Measurements from ENCODE around the gene PLCB1.

PLCB1 gene

GRCh38 chr20:8223091-8223870, 91.2 kb downstream of the PLCB1 start:
- TF ChIP-seq GATA2 (IDR thresholded peaks at IDR 0.05; ENCODE audit: low read depth, low read length), result no peak
- TF ChIP-seq GATA3 (IDR thresholded peaks at IDR 0.05; ENCODE audit: low read depth, low read length), result no peak

GRCh38 chr20:8225658-8226057, 93.6 kb downstream of the PLCB1 start:
- TF ChIP-seq GATA2 (IDR thresholded peaks at IDR 0.05; ENCODE audit: low read depth, low read length) (no peak), GATA3 (IDR thresholded peaks at IDR 0.05; ENCODE audit: low read depth, low read length) (no peak)

GRCh38 chr20:8226106-8226505, 94.0 kb downstream of the PLCB1 start:
- TF ChIP-seq GATA3 (IDR thresholded peaks at IDR 0.05; ENCODE audit: low read depth, low read length) (no peak), GATA2 (IDR thresholded peaks at IDR 0.05; ENCODE audit: low read depth, low read length) (no peak)

GRCh38 chr20:8227293-8227692, 95.2 kb downstream of the PLCB1 start:
- TF ChIP-seq GATA2 (IDR thresholded peaks at IDR 0.05; ENCODE audit: low read depth, low read length) (no peak), GATA3 (IDR thresholded peaks at IDR 0.05; ENCODE audit: low read depth, low read length) (no peak)

DNA sequence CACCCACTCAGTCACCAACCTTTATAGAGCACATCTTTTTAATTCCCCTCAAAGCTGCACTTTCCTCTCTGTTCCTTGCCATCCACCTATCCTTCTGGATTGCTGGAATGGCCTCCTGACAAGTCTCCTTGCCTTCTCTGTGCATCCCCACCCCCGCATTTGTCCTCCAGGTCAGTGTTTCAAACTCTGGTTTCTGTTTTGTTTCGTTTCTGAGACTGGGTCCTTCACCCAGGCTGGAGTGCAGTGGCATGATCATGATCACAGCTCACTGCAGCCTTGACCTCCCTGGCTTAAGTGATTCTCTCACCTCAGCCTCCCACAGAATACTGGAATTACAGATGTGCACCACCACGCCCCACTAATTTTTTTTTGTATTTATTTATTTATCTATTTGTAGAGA, 96.2 kb downstream of the PLCB1 start:
- no peak for TF ChIP-seq GATA3 (IDR thresholded peaks at IDR 0.05; ENCODE audit: low read depth, low read length)
- no peak for TF ChIP-seq GATA2 (IDR thresholded peaks at IDR 0.05; ENCODE audit: low read depth, low read length)

DNA sequence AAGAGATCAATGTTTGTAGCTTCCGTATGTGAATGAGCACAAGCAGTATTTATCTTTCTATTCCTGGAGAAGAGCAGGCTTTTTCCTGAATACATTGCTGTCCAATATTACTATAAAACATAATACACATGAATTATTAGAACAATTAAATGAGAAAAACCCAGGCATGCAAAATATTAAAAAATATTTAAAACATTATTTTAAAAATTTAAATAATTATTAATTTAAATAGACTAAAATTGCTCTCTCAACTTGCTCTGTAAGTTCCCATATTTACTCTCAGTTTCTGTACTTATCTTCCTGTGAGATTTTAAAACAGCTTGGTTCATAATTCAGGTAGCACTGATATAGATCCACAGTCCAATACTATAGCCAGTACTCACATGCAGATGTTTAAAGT, 97.0 kb downstream of the PLCB1 start:
- TF ChIP-seq GATA2 (IDR thresholded peaks at IDR 0.05; ENCODE audit: low read depth, low read length) (no peak), GATA3 (IDR thresholded peaks at IDR 0.05; ENCODE audit: low read depth, low read length) (no peak)

GRCh38 chr20:8231038-8231437, 99.0 kb downstream of the PLCB1 start:
- TF ChIP-seq GATA2 (IDR thresholded peaks at IDR 0.05; ENCODE audit: low read depth, low read length), result no peak
- TF ChIP-seq GATA3 (IDR thresholded peaks at IDR 0.05; ENCODE audit: low read depth, low read length), result no peak

GRCh38 chr20:8232332-8232731, 100.3 kb downstream of the PLCB1 start:
- TF ChIP-seq GATA3 (IDR thresholded peaks at IDR 0.05; ENCODE audit: low read depth, low read length) (no peak), GATA2 (IDR thresholded peaks at IDR 0.05; ENCODE audit: low read depth, low read length) (no peak)

- TF ChIP-seq GATA2 (IDR thresholded peaks at IDR 0.05; ENCODE audit: low read depth, low read length) (no peak), GATA3 (IDR thresholded peaks at IDR 0.05; ENCODE audit: low read depth, low read length) (no peak)
Measured at GRCh38 chr20:8234580-8234979, 102.5 kb downstream of the PLCB1 start.

- TF ChIP-seq GATA3 (IDR thresholded peaks at IDR 0.05; ENCODE audit: low read depth, low read length), result no peak
- TF ChIP-seq GATA2 (IDR thresholded peaks at IDR 0.05; ENCODE audit: low read depth, low read length), result no peak
Measured at GRCh38 chr20:8242066-8242465, 110.0 kb downstream of the PLCB1 start.

GRCh38 chr20:8242827-8243724, 111.0 kb downstream of the PLCB1 start:
- TF ChIP-seq GATA3 (IDR thresholded peaks at IDR 0.05; ENCODE audit: low read depth, low read length) (no peak), GATA2 (IDR thresholded peaks at IDR 0.05; ENCODE audit: low read depth, low read length) (no peak)

DNA sequence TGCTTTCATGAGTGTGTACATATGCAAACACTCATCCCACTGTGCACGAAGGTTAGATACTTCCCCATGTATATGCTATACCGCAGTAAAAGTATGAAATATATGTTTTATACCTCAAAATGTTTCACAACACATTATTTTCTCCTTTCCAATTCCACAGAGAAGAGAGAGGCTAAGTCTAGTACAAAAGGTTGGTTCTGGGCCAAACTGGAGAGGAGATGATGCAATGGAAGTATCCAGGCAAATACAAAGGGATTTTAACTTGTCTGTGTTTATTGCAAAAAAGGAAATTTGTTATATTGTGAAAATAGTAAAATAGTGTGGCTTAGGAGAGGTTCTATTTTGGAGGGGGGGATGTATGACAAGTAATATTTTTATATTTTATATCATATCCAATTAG, 112.6 kb downstream of the PLCB1 start:
- TF ChIP-seq GATA3 (IDR thresholded peaks at IDR 0.05; ENCODE audit: low read depth, low read length) (no peak), GATA2 (IDR thresholded peaks at IDR 0.05; ENCODE audit: low read depth, low read length) (no peak)

GRCh38 chr20:8246153-8246552, 114.1 kb downstream of the PLCB1 start:
- TF ChIP-seq GATA2 (IDR thresholded peaks at IDR 0.05; ENCODE audit: low read depth, low read length), result no peak
- TF ChIP-seq GATA3 (IDR thresholded peaks at IDR 0.05; ENCODE audit: low read depth, low read length), result no peak

- TF ChIP-seq GATA3 (IDR thresholded peaks at IDR 0.05; ENCODE audit: low read depth, low read length) (no peak), GATA2 (IDR thresholded peaks at IDR 0.05; ENCODE audit: low read depth, low read length) (no peak)
Measured at GRCh38 chr20:8246716-8247115, 114.7 kb downstream of the PLCB1 start.

DNA sequence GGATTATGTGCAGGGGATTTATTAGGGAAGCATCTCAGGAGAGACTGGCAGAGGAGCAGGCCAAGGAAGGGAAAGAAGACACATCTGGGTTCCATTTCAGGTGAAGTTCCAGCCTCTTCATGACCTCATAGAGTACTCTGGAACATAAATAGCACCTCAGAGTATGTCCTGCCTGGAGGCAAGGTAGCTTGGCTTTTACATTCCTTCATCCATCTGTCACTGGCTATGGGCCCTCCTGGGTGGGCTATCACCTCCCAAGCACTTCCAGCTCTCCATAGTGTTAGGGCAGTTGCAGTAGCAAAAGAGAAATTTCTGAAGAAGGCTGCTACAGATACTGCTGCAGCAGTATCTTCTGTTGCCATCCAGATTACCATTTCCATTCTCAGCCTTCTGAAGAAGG, 116.0 kb downstream of the PLCB1 start:
- TF ChIP-seq GATA2 (IDR thresholded peaks at IDR 0.05; ENCODE audit: low read depth, low read length), result no peak
- no peak for TF ChIP-seq GATA3 (IDR thresholded peaks at IDR 0.05; ENCODE audit: low read depth, low read length)
